GM21447 (cell line): Measurements from ENCODE around the gene DNM1L.
"Not testable (repeated sequence)": the region's sequence is repeated elsewhere in the genome, so short reads cannot be mapped to it uniquely, and the experiment has no call there.

Experiments
- ATAC-seq: cut with Tn5 transposase; IDR thresholded peaks from one replicate; pipeline ENCODE4 v1.9.1; 2021; ENCODE audit not compliant: unreplicated experiment

Gene DNM1L

DNA sequence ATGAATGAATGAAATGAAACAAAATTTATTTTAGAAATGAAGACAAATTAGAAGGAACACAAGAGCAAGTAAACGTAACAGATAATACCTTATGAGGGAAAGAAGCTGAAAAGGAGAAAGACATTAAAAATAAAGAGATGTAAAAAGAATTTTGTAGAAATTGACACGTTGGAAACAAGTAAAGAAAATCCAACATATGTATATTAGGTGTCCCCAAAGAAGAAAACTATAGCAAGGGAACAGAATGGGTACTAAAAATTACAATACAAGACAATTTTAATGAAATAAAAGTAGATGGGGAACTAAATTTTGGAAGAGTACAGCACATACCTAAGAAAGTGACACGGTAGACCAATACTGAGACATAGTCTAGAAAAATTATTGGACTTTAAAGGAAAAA lies 16.7 kb downstream of the DNM1L start:
- no peak for ATAC-seq

- no peak for ATAC-seq
These were observed 18.3 kb downstream of the DNM1L start for GRCh38 chr12:32697445-32697844.

DNA sequence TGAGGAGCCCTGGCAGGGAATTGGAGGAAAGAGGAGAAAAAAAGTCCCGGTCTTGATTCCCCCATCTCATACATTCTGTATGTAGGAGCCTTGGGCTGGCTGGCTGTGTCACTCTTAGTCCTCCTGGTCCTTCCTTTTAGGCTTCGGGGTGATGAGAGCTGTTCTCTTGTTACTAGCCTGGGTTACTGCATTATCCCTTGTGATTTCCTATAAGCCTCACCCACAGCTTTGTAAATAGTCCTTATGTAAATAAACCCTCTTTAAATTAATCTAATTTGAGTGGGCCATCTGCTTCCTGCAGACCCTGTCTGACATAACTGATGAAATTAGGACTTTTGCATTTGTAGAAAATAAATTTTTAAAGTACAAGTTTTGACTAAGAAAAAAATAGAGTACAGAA lies 19.2 kb downstream of the DNM1L start:
- ATAC-seq: no peak

GRCh38 chr12:32699437-32699836 lies 20.3 kb downstream of the DNM1L start:
- not testable (repeated sequence) for ATAC-seq

DNA sequence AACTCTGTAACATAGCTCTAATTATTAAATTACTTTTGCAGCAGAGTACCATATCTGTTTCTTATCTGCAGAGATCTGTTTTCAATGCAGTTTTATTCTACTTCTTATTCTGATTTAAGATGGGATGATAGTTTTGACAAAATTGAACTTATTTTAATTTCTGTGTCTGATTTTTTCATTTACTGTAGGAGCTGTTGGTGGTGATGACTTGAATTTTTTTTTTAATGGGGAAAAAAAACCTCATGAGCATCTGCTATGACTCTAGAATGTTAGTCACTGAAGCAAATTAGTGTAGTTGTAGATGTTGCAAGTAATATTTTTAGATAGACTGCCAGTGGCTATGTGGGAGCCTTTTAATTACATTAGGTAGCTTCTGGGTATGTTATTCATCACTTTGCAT lies 23.4 kb downstream of the DNM1L start:
- no peak for ATAC-seq

GRCh38 chr12:32702946-32703345 lies 23.8 kb downstream of the DNM1L start:
- no peak for ATAC-seq

- ATAC-seq: no peak
These were observed 26.7 kb downstream of the DNM1L start for GRCh38 chr12:32705783-32706182.

DNA sequence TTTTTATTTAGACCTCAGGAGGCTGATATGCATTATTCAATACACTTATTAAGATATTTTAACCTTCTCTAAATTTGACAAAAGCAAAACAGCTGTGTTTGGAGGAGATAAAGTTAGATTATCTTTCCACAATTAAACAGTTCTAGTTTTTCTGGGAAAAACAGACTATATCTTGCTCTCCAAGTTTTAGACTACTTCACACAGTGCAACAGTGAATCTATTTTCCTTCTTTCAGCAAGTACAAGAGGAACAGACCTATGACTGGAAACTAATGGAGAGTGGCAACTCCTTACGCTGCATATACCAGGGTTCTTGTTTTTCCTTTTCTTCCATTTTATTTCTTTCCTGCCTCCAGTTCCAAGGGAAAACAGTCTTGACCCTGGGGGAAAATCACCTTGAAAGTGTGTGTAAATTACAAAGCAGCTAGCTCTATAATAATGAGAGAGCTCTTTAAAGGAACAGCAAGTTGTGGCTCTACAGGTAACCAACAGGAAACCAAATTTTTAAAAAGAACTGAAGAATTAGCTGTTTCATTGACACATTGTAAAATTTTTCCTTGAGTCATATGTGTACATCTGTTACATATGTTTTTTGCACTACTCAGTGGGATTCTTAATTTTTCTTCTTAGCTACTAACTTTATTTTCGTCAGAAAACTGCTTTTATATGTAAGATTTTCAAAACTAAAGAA lies 27.4 kb downstream of the DNM1L start:
- no peak for ATAC-seq

DNA sequence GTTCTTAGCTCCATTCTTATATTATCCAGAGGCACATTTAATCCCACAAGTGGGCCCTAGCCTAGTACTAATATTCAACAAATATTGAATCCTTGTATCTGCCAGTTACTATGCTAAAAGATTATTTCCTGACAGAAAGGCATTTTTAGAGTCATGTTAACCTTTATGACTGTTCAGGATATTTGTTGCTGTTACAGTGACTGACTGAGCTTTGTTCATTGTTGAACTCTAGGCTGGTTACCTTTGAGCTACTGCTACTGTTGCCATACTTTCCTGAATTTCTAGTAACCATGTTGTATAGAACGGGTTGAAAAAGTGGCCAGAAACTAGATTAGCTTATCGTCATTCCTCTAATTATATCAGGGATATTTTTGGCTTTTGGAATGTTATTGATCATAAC lies 29.8 kb downstream of the DNM1L start:
- ATAC-seq: no peak

DNA sequence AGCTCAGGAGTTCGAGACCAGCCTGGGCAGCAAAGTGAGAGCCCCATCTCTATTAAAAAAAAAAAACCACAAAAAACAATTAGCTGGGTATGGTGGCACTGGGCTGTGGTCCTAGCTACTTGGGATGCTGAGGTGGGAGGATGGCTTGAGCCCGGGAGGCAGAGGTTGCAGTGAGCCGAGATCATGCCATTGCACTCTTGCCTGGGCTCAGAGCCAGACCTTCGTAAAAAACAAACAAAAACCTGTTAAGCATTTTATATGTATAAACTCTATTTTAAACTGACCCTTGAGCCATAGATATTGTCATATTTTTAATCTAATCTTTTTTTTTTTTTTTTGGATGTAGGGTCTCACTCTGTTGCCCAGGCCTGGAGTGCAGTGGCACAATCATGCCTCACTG lies 35.7 kb downstream of the DNM1L start:
- ATAC-seq: no peak

DNA sequence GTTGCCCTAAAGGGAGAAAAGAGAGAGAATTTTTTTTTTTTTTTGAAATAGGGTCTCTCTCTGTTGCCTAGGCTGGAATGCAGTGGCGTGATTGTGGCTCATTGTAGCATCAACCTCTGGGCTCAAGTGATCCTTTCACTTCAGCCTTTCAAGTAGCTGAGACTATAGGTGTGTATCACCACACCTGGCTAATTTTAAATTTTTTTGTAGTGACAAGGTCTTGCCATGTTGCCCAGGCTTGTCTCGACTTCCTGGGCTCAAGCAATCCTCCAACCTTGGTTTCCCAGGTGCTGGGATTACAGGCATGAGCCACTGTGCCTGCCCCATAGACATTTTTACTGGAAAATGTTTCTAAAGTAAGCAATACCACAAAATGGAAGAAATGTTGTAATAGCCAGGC lies 39.8 kb downstream of the DNM1L start:
- ATAC-seq: no peak

GRCh38 chr12:32725308-32725707 lies 46.2 kb downstream of the DNM1L start:
- ATAC-seq: not testable (repeated sequence)

GRCh38 chr12:32726286-32726685 lies 47.2 kb downstream of the DNM1L start:
- ATAC-seq: no peak

GRCh38 chr12:32727237-32727636 lies 48.1 kb downstream of the DNM1L start:
- ATAC-seq: no peak

DNA sequence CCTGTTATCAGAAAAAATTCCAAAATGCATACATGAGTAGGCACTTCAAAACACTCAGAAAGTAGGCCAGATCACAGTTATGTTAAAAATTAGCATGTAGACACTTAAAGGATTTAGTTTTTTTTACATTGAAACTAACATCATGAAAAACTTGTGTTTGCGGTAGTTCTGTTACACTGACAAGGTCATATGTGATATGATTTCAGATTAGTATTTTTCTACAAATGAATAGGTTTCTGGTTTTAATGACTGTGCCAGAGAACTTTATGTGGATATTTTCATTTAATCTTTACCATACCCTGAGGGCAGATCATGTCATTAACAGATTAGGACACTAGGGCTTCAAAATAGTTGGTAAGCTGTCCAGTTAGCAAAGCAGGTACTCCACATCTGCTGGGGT lies 55.9 kb downstream of the DNM1L start:
- ATAC-seq: no peak

GRCh38 chr12:32736445-32736844 lies 57.3 kb downstream of the DNM1L start:
- no peak for ATAC-seq

DNA sequence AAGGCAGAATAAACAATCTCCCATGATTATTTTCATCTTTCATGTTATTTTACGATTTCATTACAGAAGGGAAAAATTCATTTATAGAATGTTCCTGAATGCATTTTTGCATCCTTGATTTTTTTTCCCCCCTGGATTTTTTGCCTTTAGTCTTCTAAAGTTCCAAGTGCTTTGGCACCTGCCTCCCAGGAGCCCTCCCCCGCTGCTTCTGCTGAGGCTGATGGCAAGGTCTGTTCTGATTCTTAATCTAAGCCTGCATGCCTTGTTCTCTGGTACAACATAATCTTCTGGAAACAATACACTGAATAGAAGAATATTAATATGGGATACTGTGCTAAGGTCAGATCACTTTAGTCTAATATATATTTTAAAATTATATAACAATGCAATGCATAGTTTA lies 58.6 kb downstream of the DNM1L start:
- no peak for ATAC-seq

DNA sequence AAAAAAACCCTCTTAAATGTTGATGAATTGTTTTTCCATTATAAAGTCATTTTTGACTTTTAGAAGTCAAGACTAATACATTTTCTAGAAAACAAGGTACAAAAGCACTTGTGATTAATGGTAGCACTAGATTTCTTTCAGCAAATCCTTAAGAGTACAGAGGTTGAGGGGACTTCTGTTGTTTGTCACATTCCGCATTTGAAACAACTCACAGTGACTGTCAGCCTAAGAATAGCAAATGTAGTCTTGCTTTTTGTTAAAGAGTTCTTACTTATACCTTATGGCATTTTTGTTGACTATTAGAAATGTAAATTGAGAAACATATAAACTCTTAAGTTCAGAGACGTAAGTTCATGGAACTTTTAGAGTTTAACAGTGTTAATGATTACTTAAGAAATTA lies 60.2 kb downstream of the DNM1L start:
- ATAC-seq: no peak

DNA sequence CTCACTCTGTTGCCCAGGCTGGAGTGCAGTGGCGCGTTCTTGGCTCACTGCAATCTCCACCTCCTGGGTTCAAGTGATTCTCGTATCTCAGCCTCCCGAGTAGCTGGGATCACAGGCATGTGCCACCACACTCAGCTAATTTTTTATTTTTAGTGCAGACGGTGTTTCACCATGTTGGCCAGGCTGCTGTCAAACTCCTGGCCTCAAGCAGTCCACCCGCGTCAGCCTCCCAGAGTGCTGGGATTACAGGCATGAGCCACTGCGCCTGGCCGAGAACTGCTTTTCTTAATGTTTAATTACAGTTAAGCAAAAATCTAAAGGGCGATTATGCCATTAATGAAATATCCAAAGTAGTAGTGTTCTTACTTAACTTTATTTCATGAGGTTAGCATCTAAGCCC lies 63.0 kb downstream of the DNM1L start:
- no peak for ATAC-seq

- ATAC-seq: no peak
These were observed 64.2 kb downstream of the DNM1L start for GRCh38 chr12:32743264-32743663.

DNA sequence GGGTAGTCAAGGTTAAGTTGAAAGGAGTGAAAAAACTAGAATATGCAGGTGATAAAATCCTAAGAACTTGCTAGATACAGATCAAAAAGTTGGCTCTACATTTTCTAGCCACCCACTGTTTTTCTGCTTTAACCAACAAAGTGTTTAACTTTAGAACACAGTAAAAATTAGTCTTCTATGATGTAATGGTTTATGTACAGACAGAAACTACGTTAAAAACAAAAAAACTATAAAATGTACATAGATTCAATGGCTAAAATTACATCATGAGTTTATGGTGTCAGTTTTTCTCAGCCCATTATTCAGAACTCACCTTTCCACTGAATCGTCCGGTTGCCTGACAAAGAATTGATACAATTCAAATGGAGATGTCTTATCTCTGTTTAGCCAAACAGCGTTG lies 74.5 kb downstream of the DNM1L start:
- no peak for ATAC-seq

- no peak for ATAC-seq
These were observed 75.0 kb downstream of the DNM1L start for GRCh38 chr12:32754111-32754510.

DNA sequence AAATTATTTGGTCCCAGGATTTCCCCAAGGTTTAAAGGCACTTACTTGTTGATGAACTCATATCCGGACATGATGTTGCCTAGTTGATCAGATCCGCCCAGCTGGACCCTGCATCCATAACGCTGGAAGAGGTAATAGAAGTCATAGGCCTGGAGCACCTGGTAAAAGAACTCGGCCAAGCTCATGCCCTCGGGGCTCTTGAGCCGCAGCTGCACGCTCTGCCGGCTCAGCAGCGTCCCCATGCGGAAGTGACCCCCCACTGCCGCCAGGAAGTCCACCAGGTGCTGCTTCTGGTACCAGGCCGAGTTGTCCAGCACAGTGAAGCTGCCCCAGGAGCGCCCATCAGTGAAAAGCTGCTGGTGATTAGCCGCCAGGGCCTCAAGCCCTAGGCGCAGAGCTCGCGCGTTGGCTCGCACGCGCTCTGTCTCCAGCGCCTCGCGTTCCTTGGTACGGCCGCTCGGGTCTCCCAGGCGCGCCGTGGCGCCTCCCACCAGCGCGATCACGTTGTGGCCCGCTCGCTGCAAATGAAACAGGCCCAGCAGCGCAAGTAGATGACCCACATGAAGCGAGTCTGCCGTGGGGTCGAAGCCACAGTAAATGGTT lies 76.1 kb downstream of the DNM1L start:
- peak; percentile 73 for ATAC-seq
